Adrenal gland (tissue), 5 donors: ENCODE data around the gene UGT1A6.

ENCODE experiments used
- POLR2A ChIP-seq, 2 donors: fragments of 450-650 bp; IDR thresholded peaks; one replicate each; pipeline ENCODE4 v1.6.1; 2017; ENCODE audit warnings: antibody characterized with exemption in 2 of 2, mild to moderate bottlenecking in 2 of 2, moderate library complexity in 1 of 2
- TF ChIP-seq, protein P1 (sequence below), 6 experiments: fragments of 450-650 bp in 4 of 6; fragments of 200-600 bp in 2 of 6; sonication (generic) in 1 of 6; IDR thresholded peaks; 1 replicate in 5 of 6; 2 replicates in 1 of 6; pipeline versions ENCODE4 v1.5.1 to v1.8.0; 2016 to 2021; ENCODE audit warnings: antibody characterized with exemption in 6 of 6, mild to moderate bottlenecking in 2 of 6, moderate library complexity in 1 of 6
- donor health status: DM: no; HTN: no; CAD: no.

DNA sequence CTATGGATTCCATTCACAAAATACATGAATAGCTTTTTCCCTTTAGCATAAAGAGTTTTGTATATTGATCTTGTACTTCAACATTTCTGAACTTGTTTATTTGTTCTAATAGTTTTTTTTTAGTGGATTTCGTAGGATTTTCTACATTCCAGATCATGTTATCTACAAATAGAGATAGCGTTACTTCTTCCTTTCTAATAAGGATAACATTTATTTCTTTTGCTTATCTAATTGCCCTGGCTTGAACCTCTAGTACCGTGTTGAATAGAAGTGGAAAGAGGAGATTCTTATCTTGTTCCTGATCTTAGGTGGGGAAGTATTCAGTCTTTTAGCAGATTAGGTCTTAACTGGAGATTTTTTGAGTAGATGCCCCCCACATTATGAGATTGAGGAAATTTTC, 9.5 kb downstream of the UGT1A6 start:
- TF ChIP-seq, protein P1, sequence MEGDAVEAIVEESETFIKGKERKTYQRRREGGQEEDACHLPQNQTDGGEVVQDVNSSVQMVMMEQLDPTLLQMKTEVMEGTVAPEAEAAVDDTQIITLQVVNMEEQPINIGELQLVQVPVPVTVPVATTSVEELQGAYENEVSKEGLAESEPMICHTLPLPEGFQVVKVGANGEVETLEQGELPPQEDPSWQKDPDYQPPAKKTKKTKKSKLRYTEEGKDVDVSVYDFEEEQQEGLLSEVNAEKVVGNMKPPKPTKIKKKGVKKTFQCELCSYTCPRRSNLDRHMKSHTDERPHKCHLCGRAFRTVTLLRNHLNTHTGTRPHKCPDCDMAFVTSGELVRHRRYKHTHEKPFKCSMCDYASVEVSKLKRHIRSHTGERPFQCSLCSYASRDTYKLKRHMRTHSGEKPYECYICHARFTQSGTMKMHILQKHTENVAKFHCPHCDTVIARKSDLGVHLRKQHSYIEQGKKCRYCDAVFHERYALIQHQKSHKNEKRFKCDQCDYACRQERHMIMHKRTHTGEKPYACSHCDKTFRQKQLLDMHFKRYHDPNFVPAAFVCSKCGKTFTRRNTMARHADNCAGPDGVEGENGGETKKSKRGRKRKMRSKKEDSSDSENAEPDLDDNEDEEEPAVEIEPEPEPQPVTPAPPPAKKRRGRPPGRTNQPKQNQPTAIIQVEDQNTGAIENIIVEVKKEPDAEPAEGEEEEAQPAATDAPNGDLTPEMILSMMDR (IDR thresholded peaks at IDR 0.05) = no peak
- TF ChIP-seq POLR2A (IDR thresholded peaks at IDR 0.05) = no peak
